Hepatocyte (in vitro differentiated cells): ENCODE data around the gene ANO7. TPM values are rescaled to one million over a fixed set of nuclear protein-coding genes. Genes with fewer than 3 reads are reported as not detected.

ENCODE experiments used
- DNase-seq: peaks from one replicate; pipeline ENCODE4 v3.0.0-alpha.2; 2016; ENCODE audit warnings: low spot score
- H2AFZ ChIP-seq: fragments of 200-600 bp; sonication (generic); 2 replicates; pipeline ENCODE4 v1.6.0; 2016; ENCODE audit warnings: antibody characterized with exemption, mild to moderate bottlenecking
- H3K27ac ChIP-seq: fragments of 200-600 bp; sonication (generic); 2 replicates; pipeline ENCODE4 v1.5.1; 2016; ENCODE audit warnings: mild to moderate bottlenecking
- H3K27me3 ChIP-seq: fragments of 200-600 bp; sonication (generic); 2 replicates; pipeline ENCODE4 v1.6.1; 2016
- H3K36me3 ChIP-seq: fragments of 200-600 bp; sonication (generic); replicated peaks from 2 replicates; pipeline ENCODE4 v1.5.1; 2016; ENCODE audit warnings: low read depth; ENCODE audit not compliant: insufficient read depth
- H3K4me1 ChIP-seq: fragments of 200-600 bp; sonication (generic); 2 replicates; pipeline ENCODE4 v1.5.1; 2016; ENCODE audit warnings: mild to moderate bottlenecking, moderate library complexity; ENCODE audit not compliant: insufficient read depth
- H3K4me2 ChIP-seq: fragments of 200-600 bp; sonication (generic); 2 replicates; pipeline ENCODE4 v1.6.0; 2016
- H3K4me3 ChIP-seq: fragments of 200-600 bp; sonication (generic); 2 replicates; pipeline ENCODE4 v1.5.1; 2016; ENCODE audit warnings: mild to moderate bottlenecking
- H3K79me2 ChIP-seq: fragments of 200-600 bp; sonication (generic); 2 replicates; pipeline ENCODE4 v1.6.0; 2017; ENCODE audit warnings: mild to moderate bottlenecking
- H3K9me2 ChIP-seq: fragments of 200-600 bp; sonication (generic); replicated peaks from 2 replicates; pipeline ENCODE4 v1.6.0; 2017; ENCODE audit warnings: mild to moderate bottlenecking; ENCODE audit not compliant: insufficient read depth
- H3K9me3 ChIP-seq: fragments of 200-600 bp; sonication (generic); 2 replicates; pipeline ENCODE4 v1.5.1; 2016; ENCODE audit warnings: low read depth, mild to moderate bottlenecking
- H4K20me1 ChIP-seq: fragments of 200-600 bp; sonication (generic); 2 replicates; pipeline ENCODE4 v1.6.0; 2016; ENCODE audit warnings: mild to moderate bottlenecking; ENCODE audit not compliant: insufficient read depth, poor library complexity, severe bottlenecking
- CTCF ChIP-seq: fragments of 200-600 bp; sonication (generic); IDR thresholded peaks from 2 replicates; pipeline ENCODE4 v1.5.1; 2016; ENCODE audit warnings: antibody characterized with exemption, mild to moderate bottlenecking; ENCODE audit not compliant: poor library complexity
- EZH2 ChIP-seq: fragments of 200-600 bp; sonication (generic); IDR thresholded peaks from 2 replicates; pipeline ENCODE4 v1.6.1; 2016; ENCODE audit warnings: antibody characterized with exemption, mild to moderate bottlenecking, borderline replicate concordance
- EZH2phosphoT487 ChIP-seq: fragments of 200-600 bp; sonication (generic); IDR thresholded peaks from one replicate; pipeline ENCODE4 v1.6.1; 2018; ENCODE audit warnings: antibody characterized with exemption, mild to moderate bottlenecking, low read depth, moderate library complexity; ENCODE audit not compliant: unreplicated experiment, severe bottlenecking
- WGBS: methylation state at CpG from one replicate; pipeline ENCODE4 v1.1.6; 2016; ENCODE audit warnings: low lambda C conversion rate; ENCODE audit errors: missing lambda C conversion rate; 5-methylcytosine and 5-hydroxymethylcytosine counted together
- polyA plus RNA-seq: library from polyadenylated mRNA; unstranded; fragments of >200 nt; fragmentation: Nextera tagmentation; extraction: Ambion mirVana; gene quantifications from 2 replicates; pipeline ENCODE4 v1.2.1, GENCODE V29; 2016
- total RNA-seq: library from RNA; depleted of rRNA; stranded (reverse); fragments of >200 nt; gene quantifications from 2 replicates; pipeline ENCODE4 v1.2.3, GENCODE V29; 2014

The ANO7 gene
- total and polyA plus RNA-seq, 2 experiments from 2014 or later = 1.00 to 1.4 TPM

GRCh38 chr2:241179899-241180298 lies 8.6 kb upstream of the ANO7 start:
- H3K36me3 ChIP-seq = no peaks in the 10 kb centered on the region
- no peak overlapping the region for H3K4me2 ChIP-seq
- WGBS = 86% methylated on average over 4 of the region's 4 CpGs
- H3K9me3 ChIP-seq = no peaks in the 10 kb centered on the region
- no peaks in the 10 kb centered on the region for H4K20me1 ChIP-seq
- H3K4me3 ChIP-seq = no peak overlapping the region
- no peaks in the 10 kb centered on the region for H3K9me2 ChIP-seq
- H3K27ac ChIP-seq = no peak overlapping the region
- no peak for DNase-seq
- no peak overlapping the region for H2AFZ ChIP-seq
- no peaks in the 10 kb centered on the region for H3K4me1 ChIP-seq
- TF ChIP-seq EZH2phosphoT487 (no peak), EZH2 (no peak), CTCF (no peak)
- no peaks in the 10 kb centered on the region for H3K27me3 ChIP-seq
- H3K79me2 ChIP-seq = no peaks in the 10 kb centered on the region

GRCh38 chr2:241180495-241180894 lies 8.0 kb upstream of the ANO7 start:
- H3K36me3 ChIP-seq = no peaks in the 10 kb centered on the region
- no peak for DNase-seq
- H3K9me2 ChIP-seq = no peaks in the 10 kb centered on the region
- no peak overlapping the region for H3K4me3 ChIP-seq
- WGBS = 83% methylated on average over 12 of the region's 12 CpGs
- no peak overlapping the region for H2AFZ ChIP-seq
- H3K27me3 ChIP-seq = no peaks in the 10 kb centered on the region
- no peaks in the 10 kb centered on the region for H3K4me1 ChIP-seq
- H3K4me2 ChIP-seq = no peak overlapping the region
- H3K27ac ChIP-seq = no peak overlapping the region
- TF ChIP-seq EZH2phosphoT487 (no peak), CTCF (no peak), EZH2 (no peak)
- no peaks in the 10 kb centered on the region for H3K9me3 ChIP-seq
- H3K79me2 ChIP-seq = no peaks in the 10 kb centered on the region
- no peaks in the 10 kb centered on the region for H4K20me1 ChIP-seq

- Histone ChIP-seq H4K20me1 (no peaks in the 10 kb centered on the region), H2AFZ (no peak overlapping the region), H3K4me1 (no peaks in the 10 kb centered on the region)
Observed at GRCh38 chr2:241182126-241182525, 6.4 kb upstream of the ANO7 start.

More at GRCh38 chr2:241182126-241182525, 6.4 kb upstream of the ANO7 start:
- TF ChIP-seq EZH2phosphoT487 (no peak), EZH2 (no peak), CTCF (no peak)
- Histone ChIP-seq H3K79me2 (no peaks in the 10 kb centered on the region), H3K27me3 (no peaks in the 10 kb centered on the region), H3K36me3 (no peaks in the 10 kb centered on the region), H3K27ac (no peak overlapping the region), H3K4me2 (no peak overlapping the region), H3K9me2 (no peaks in the 10 kb centered on the region), H3K4me3 (no peak overlapping the region), H3K9me3 (no peaks in the 10 kb centered on the region)
- 98% methylated on average over 3 of the region's 3 CpGs for WGBS
- no peak for DNase-seq
